Measurements from ENCODE around the gene SNRPD1.
A peak's percentile ranks its signal among the peaks of the same experiment; 100 is the strongest.

SNRPD1 gene

DNA sequence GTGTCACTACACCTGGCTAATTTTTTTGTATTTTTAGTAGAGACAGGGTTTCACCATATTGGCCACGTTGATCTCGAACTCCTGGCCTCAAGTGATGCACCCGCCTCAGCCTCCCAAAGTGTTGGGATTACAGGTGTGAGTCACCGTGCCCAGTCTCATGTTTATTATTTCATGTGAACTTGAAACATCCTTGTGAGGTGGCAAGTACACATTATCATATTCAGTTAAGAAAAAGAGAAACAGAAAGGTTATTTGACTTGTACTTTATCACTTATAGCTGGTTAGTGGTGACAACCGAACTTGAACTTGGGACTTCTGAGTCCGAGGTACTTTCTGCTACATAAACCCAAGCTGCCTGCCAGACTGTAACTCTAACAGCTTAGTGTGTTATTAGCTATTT, 68.0 kb downstream of the SNRPD1 start:
- H4K20me1 ChIP-seq, result no peaks in the 10 kb centered on the region
- no peaks in the 10 kb centered on the region for H3K27me3 ChIP-seq
- no peaks in the 10 kb centered on the region for H3K9me3 ChIP-seq (replicated peaks in 1 of 11)
- H3K4me1 ChIP-seq, result peaks cover 29 to 59% (median 34%) of the 10 kb centered on the region in 10 experiments
- peaks cover 0 to 66% (median 29%) of the 10 kb centered on the region in 11 experiments; a peak in 14 of 22 replicates for H3K36me3 ChIP-seq
- no peak for TF ChIP-seq Cebpa-rat (IDR thresholded peaks at IDR 0.05)
- no peak overlapping the region for H3K9ac ChIP-seq
- peak overlapping the region in 1 of 11 experiments; percentile 68; a peak in 1 of 22 replicates for H3K4me2 ChIP-seq
- H3K4me3 ChIP-seq, result no peak overlapping the region
- H3K27ac ChIP-seq, result 0 out of 22 replicates have a peak overlapping the region, but pooled peaks of 2 of the 11 experiments have one; percentile 61 to 66

DNA sequence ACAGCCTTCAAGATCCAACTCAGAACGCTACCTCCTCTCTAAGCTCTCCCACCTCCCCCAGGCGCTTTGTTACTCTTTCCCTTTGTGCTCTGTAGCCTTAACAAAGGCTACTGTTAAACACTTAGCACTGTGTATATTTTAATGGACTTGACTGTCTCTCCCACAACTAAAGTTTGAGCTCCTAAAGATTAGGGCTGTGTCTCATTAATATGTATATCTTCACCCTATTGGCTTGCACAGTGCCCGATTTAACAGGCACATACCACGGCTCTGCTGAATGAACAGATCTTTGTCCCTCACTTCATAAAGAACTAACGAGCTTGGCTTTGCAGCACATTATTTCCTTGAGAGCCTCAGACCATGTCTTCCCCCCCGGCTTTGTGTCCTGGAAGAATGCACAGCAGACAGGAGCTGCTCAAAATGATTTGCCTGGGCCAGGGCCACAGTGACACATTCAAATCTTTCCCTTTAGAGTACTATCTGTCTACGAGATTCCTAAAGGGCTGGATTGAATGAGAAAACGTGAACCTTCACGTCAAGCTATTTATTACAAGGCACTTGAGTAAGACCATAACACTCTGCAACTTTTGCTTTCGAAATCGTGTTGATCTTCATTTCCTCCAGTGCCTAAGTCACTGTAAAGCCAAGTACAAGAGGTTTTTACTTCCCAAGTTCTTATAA, 70.4 kb downstream of the SNRPD1 start:
- Histone ChIP-seq H4K20me1 (no peaks in the 10 kb centered on the region), H3K27me3 (no peaks in the 10 kb centered on the region), H3K4me1 (peaks cover 48 to 83% (median 55%) of the 10 kb centered on the region in 10 experiments), H3K4me3 (peak overlapping the region; percentile 30 to 63 (median 46); a peak in 17 of 20 replicates), H3K4me2 (peak overlapping the region; percentile 63 to 94 (median 79)), H3K36me3 (peaks cover 0 to 53% (median 24%) of the 10 kb centered on the region in 11 experiments; a peak in 15 of 22 replicates), H3K27ac (peak overlapping the region; percentile 47 to 85 (median 80)), H3K9ac (peak overlapping the region; percentile 67 to 77 (median 75)), H3K9me3 (replicated peaks in 1 of 11) (no peaks in the 10 kb centered on the region)
- TF ChIP-seq Cebpa-rat (IDR thresholded peaks at IDR 0.05), result peak in 1 of 11 experiments; percentile 22; a peak in 1 of 22 replicates
